ENCODE measurements around the gene SHQ1. TPM values are rescaled to one million over a fixed set of nuclear protein-coding genes. Genes with fewer than 3 reads are reported as not detected.

The SHQ1 gene
- total and polyA plus RNA-seq, 2 of the 4 experiments (the other 2 are of a cell fraction), result 10.4 to 19.4 TPM

DNA sequence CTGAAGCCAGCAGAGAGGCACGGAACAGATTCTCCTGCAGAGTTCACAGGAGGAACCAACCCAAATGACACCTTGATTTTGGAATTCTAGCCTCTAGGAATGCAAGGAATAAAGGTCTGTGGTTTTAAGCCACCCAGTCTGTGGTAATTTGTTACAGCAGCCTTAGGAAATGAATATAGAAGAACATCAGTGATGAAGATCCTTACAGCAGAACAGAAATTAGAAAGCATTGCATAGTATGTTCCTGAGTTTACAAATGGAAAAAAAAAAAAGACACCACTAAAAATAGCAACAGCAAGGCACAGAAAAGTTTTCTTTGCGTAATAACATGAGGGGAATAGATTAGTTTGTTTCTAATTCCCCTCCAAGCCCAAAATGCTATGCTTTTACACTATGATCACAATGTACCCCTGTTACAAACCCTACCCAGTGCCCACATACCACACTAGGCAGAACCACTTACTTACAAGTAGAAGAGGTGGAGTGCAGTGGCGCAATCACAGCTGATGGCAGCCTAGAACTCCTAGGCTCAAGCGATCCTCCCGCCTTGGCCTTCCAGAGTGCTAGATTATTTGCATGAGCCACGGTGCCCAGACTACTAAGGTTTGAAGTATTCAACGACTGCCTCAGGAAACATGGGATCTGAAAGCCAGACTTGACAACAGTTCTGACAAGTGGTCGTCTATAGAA is 84.3 kb downstream of the SHQ1 start:
- Histone ChIP-seq H3K4me2 (ENCODE audit: low read depth, low read length) (no peak overlapping the region), H3K79me1 (ENCODE audit: low read depth in 1 of 2, low read length in 2 of 2) (no peaks in the 10 kb centered on the region; a peak in 1 of 4 replicates), H2BK5ac (ENCODE audit: low read depth, low read length, poor library complexity, severe bottlenecking) (no peak overlapping the region), H3K27me3 (ENCODE audit: control insufficient read depth, insufficient read depth, low read length) (no peaks in the 10 kb centered on the region), H2AK9ac (replicated peaks; ENCODE audit: low read depth, low read length, poor library complexity) (no peak overlapping the region), H3K23ac (ENCODE audit: low read depth, low read length) (no peak overlapping the region), H2BK20ac (ENCODE audit: low read depth, low read length) (no peak overlapping the region), H2BK15ac (ENCODE audit: low read depth, low read length) (no peak overlapping the region), H4K20me1 (ENCODE audit: insufficient read depth, low read length) (no peaks in the 10 kb centered on the region), H4K91ac (ENCODE audit: insufficient read depth, low read depth, low read length) (no peak overlapping the region), H3K18ac (ENCODE audit: low read depth, low read length) (no peak overlapping the region), H2BK120ac (ENCODE audit: low read depth, low read length) (no peak overlapping the region), H3K56ac (ENCODE audit: extremely low read depth, insufficient read depth, low read length) (no peak overlapping the region), H3K36me3 (ENCODE audit: control insufficient read depth, insufficient read depth, low read length) (no peaks in the 10 kb centered on the region), H4K8ac (ENCODE audit: low read depth in 2 of 2, low read length in 2 of 2) (no peak overlapping the region), H2AFZ (replicated peaks; ENCODE audit: low read length, poor library complexity) (no peak overlapping the region), H3K9me3 (ENCODE audit: control insufficient read depth, insufficient read depth, low read length) (no peaks in the 10 kb centered on the region), H3K4me1 (ENCODE audit: control insufficient read depth, insufficient read depth, low read length) (no peaks in the 10 kb centered on the region), H3K14ac (replicated peaks; ENCODE audit: low read depth, low read length) (no peak overlapping the region), H3K27ac (ENCODE audit: insufficient read depth, low read length) (no peak overlapping the region), H3K9ac (ENCODE audit: low read depth, low read length) (no peak overlapping the region), H4K5ac (ENCODE audit: low read depth, low read length) (no peak overlapping the region), H3K9me1 (ENCODE audit: insufficient read depth, low read length) (no peaks in the 10 kb centered on the region; the same call in 1 of the 2 replicates), H2AK5ac (ENCODE audit: low read depth, low read length) (no peak overlapping the region), H3K4ac (ENCODE audit: low read depth, low read length) (no peak overlapping the region), H3K4me3 (ENCODE audit: insufficient read depth, low read depth, low read length) (no peak overlapping the region)
- in situ Hi-C loops (cut with MboI; ENCODE audit: low sequenced_read_pairs), result no loop called here
- POLR2A ChIA-PET (ENCODE audit: unreplicated experiment), result no interaction called here
- dilution Hi-C loops (cut with HindIII; ENCODE audit: low sequenced_read_pairs, unreplicated experiment), result no loop called here
- no CpG with 5 or more reads among the region's 8 CpGs for WGBS, 2 experiments (ENCODE audit: extremely low coverage in 2 of 2, insufficient read length in 1 of 2)
- no TSS peak for BruUV-seq (replicated peaks)
- TF ChIP-seq MXI1 (IDR thresholded peaks at IDR 0.05; ENCODE audit: borderline replicate concordance, low read depth, low read length) (no peak), POLR2A (IDR thresholded peaks at IDR 0.05; ENCODE audit: low read depth, low read length) (no peak), NFE2L2 (IDR thresholded peaks at IDR 0.05; ENCODE audit: low read depth, low read length) (no peak), RFX5 (IDR thresholded peaks at IDR 0.05; ENCODE audit: low read depth, low read length) (no peak), RCOR1 (IDR thresholded peaks at IDR 0.05; ENCODE audit: insufficient replicate concordance, low read length) (no peak), RAD21 (IDR thresholded peaks at IDR 0.05; ENCODE audit: low read length) (no peak), CHD1 (IDR thresholded peaks at IDR 0.05; ENCODE audit: low read depth, low read length) (no peak), FOS (IDR thresholded peaks at IDR 0.05; ENCODE audit: low read depth, low read length) (no peak), SMC3 (IDR thresholded peaks at IDR 0.05; ENCODE audit: low read depth, low read length) (no peak), MAZ (IDR thresholded peaks at IDR 0.05; ENCODE audit: borderline replicate concordance, low read depth, low read length) (no peak), ELK1 (IDR thresholded peaks at IDR 0.05; ENCODE audit: borderline replicate concordance, low read depth, low read length) (no peak)
- TF ChIP-seq, protein P1, sequence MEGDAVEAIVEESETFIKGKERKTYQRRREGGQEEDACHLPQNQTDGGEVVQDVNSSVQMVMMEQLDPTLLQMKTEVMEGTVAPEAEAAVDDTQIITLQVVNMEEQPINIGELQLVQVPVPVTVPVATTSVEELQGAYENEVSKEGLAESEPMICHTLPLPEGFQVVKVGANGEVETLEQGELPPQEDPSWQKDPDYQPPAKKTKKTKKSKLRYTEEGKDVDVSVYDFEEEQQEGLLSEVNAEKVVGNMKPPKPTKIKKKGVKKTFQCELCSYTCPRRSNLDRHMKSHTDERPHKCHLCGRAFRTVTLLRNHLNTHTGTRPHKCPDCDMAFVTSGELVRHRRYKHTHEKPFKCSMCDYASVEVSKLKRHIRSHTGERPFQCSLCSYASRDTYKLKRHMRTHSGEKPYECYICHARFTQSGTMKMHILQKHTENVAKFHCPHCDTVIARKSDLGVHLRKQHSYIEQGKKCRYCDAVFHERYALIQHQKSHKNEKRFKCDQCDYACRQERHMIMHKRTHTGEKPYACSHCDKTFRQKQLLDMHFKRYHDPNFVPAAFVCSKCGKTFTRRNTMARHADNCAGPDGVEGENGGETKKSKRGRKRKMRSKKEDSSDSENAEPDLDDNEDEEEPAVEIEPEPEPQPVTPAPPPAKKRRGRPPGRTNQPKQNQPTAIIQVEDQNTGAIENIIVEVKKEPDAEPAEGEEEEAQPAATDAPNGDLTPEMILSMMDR (conservative IDR thresholded peaks at IDR 0.05; ENCODE audit: low read depth, low read length), result no peak
- TF ChIP-seq, protein P2, sequence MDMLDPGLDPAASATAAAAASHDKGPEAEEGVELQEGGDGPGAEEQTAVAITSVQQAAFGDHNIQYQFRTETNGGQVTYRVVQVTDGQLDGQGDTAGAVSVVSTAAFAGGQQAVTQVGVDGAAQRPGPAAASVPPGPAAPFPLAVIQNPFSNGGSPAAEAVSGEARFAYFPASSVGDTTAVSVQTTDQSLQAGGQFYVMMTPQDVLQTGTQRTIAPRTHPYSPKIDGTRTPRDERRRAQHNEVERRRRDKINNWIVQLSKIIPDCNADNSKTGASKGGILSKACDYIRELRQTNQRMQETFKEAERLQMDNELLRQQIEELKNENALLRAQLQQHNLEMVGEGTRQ (IDR thresholded peaks at IDR 0.05; ENCODE audit: low read depth, low read length), result no peak
- CTCF ChIA-PET, result no interaction called here
- no peak for ATAC-seq (ENCODE audit: low read depth)
- DNase-seq, result no peak
- intact Hi-C loops (cut with micrococcal nuclease), result loop anchor here (10.0 kb wide), 1 partner anchor 471 kb away; no protein-coding TSS in a partner anchor
